ENCODE data around the gene PIK3R6.
A peak's percentile ranks its signal among the peaks of the same experiment; 100 is the strongest.
"Not testable (repeated sequence)": the region's sequence is repeated elsewhere in the genome, so short reads cannot be mapped to it uniquely, and the experiment has no call there.

The PIK3R6 gene

DNA sequence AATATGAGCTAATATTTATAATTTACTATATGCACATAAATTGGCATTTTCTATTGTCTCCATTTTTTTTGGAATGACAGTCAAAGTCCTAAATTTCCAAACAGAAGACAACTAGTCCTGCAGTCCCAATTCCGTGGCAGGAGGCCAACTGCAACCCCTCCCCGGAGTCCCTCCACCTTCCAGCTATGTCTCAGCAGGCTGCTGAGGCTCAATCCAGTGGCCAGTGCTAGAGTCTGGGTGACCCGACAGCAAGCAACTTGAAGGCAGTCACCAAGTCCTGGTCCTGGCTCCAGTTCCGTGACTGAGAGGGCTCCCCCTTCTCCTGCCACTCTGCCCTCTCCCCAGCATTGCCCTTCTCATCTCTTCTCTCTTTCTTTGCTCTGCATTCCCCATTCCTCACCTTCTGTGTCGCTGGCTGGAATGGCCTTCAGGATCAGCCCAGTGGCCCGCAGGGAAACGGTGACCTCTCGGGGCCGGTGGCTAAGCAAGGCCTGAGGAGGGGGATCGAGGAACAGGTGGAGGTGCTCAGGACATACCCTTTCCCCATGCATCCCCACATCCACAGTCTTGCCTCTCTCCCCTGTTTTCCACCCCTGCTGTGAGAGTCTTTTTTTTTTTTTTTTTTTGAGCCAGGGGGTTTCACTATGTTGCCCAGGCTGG is 45.9 kb downstream of the PIK3R6 start:
- DNase-seq (ENCODE audit: insufficient read length, low spot score) (no peak), FAIRE-seq (no peak)
- TF ChIP-seq TAF1 (IDR thresholded peaks at IDR 0.05; ENCODE audit: low read depth, low read length) (no peak), POLR2AphosphoS5 (IDR thresholded peaks at IDR 0.05; ENCODE audit: low read depth, low read length) (no peak), POU2F2 (IDR thresholded peaks at IDR 0.05; ENCODE audit: low read depth, low read length) (no peak), SPI1 (IDR thresholded peaks at IDR 0.05; ENCODE audit: low read depth, low read length) (no peak), PAX5 (IDR thresholded peaks at IDR 0.05; ENCODE audit: insufficient read depth, low read length, severe bottlenecking) (no peak), POLR2A (IDR thresholded peaks at IDR 0.05; ENCODE audit: low read depth, low read length) (no peak)

DNA sequence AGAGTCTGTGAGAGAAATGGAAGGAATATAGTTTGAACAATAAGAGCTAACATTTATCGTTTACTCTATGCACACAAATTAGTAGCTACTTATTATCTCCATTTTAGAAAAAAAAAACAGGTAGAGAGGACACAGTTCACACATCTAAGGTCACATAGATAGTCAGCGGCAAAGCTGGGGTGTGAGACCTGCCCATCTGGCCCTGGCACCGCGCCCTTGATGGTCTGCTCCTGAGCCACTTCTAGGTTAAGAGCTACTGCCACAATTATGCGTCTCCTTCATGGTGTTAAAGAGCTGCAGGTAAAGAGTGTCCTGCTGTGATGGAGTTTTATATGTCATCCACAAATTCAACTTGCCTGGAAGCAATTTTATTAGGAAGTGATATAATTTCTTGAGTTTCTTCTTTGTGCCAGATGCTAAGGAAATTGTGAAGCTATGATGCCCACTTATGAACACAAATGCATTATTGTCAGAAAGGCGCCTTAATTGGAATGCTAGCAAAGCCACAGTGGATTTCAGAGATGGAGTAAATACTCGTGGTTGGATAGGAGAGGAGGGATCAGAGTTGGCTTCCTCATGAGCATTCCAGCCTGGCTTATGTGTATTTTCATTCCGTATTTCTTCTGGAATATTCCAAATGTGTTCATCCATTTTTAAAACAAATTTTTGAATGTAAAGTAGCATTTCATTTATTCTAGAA is 47.0 kb downstream of the PIK3R6 start:
- TF ChIP-seq POU2F2 (IDR thresholded peaks at IDR 0.05; ENCODE audit: low read depth, low read length): no peak
- no peak for TF ChIP-seq POLR2A (IDR thresholded peaks at IDR 0.05; ENCODE audit: low read depth, low read length)
- TF ChIP-seq POLR2AphosphoS5 (IDR thresholded peaks at IDR 0.05; ENCODE audit: low read depth, low read length): no peak
- TF ChIP-seq PAX5 (IDR thresholded peaks at IDR 0.05; ENCODE audit: insufficient read depth, low read length, severe bottlenecking): no peak
- no peak for TF ChIP-seq TAF1 (IDR thresholded peaks at IDR 0.05; ENCODE audit: low read depth, low read length)
- FAIRE-seq (no peak), DNase-seq (ENCODE audit: insufficient read length, low spot score) (no peak)

DNA sequence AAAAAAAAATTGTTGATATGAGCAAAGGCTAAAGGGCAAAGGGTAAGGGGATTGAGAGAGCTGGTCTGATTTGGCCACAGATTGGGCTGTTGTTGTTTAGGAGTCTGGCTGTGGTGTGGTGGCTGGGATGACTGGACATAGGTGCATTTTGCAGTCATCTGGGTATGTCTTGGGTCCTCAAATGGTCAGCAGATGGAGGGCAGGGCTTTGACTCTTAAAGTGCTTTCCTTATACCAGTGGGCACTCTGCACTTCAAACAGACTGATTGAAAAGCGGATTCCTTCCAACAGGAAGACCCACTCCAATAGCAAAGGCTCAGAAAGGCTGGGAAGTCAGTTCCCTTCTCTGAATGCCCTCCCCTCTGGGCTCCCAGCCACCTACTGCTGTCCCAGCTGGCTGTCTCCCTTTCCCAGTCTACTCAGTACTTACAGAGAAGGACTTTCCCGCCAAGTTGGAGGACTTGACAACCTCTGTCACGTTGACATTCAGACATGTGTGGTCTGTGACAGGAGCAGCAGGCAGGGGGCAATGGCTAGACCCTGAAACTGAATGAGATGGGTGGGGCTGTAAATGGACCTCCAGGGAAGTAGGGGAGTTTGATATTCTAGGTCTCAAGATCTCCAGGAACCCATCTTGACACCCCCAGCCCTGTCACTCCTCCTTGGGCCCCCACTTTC is 48.7 kb downstream of the PIK3R6 start:
- DNase-seq (ENCODE audit: insufficient read length, low spot score) (no peak), FAIRE-seq (peak; percentile 13)
- TF ChIP-seq POU2F2 (IDR thresholded peaks at IDR 0.05; ENCODE audit: low read depth, low read length) (0 out of 2 replicates have a peak, but pooled peaks have one; percentile 34), POLR2AphosphoS5 (IDR thresholded peaks at IDR 0.05; ENCODE audit: low read depth, low read length) (peak; percentile 72; the same call in 1 of the 2 replicates), SPI1 (IDR thresholded peaks at IDR 0.05; ENCODE audit: low read depth, low read length) (no peak), TAF1 (IDR thresholded peaks at IDR 0.05; ENCODE audit: low read depth, low read length) (no peak)

DNA sequence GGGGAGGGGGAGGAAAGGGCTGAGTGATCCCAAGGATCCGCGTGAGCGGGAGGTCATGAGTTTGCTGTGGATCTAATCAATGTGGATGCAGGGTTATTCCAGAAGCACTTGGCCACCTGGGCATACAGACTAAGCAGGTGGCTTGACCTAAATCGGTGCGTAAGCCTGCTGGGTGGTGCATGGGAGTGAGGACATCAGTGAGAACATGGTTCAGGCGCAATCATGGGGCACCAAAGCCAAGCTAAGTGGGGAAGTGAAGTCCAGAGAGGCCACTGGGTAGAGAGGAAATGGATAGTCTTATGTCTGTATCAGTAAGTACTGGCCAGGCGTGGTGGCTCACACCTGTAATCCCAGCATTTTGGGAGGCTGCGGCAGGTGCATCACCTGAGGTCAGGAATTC is 49.4 kb downstream of the PIK3R6 start:
- no peak for DNase-seq (ENCODE audit: insufficient read length, low spot score)
- TF ChIP-seq POU2F2 (IDR thresholded peaks at IDR 0.05; ENCODE audit: low read depth, low read length): no peak
- TF ChIP-seq SPI1 (IDR thresholded peaks at IDR 0.05; ENCODE audit: low read depth, low read length): no peak
- no peak for TF ChIP-seq TAF1 (IDR thresholded peaks at IDR 0.05; ENCODE audit: low read depth, low read length)
- peak; percentile 48; the same call in 1 of the 2 replicates for TF ChIP-seq POLR2A (IDR thresholded peaks at IDR 0.05; ENCODE audit: low read depth, low read length)
- TF ChIP-seq POLR2AphosphoS5 (IDR thresholded peaks at IDR 0.05; ENCODE audit: low read depth, low read length): peak; percentile 77
- no peak for TF ChIP-seq PAX5 (IDR thresholded peaks at IDR 0.05; ENCODE audit: insufficient read depth, low read length, severe bottlenecking)
- FAIRE-seq: peak; percentile 48

DNA sequence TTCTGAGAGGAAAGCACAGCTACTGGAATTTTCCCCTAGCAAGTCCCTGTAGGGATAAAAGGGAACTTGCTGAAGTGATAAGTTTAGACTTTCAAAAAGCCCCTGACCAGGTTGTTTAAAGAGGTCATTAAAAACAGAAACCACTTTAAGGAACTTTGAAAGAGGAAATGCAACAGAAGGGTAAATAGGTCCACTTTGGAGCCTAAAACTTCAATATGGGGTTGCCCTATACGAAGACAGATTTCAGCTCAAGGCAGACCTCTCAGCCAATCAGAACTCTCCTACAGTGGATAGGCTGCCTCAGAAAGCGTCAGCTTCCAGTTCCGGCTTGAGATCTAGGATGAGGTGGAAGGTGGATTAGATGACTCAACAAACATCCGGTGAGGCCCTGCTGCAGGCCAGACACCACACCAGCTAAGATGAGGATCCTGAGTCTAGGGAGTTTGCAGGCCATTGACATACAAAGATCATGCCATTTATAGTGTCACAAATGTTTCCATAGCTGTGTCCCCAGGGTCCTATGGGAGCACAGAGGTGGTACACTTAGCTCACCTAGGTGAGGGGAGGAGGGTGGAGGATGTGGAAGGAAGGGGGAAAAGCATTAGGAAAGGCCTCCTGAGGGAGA is 60.4 kb downstream of the PIK3R6 start:
- DNase-seq (ENCODE audit: insufficient read length, low spot score) (peak; percentile 65), FAIRE-seq (peak; percentile 100)
- peak; percentile 75 for TF ChIP-seq POLR2AphosphoS5 (IDR thresholded peaks at IDR 0.05; ENCODE audit: low read depth, low read length)
- peak; percentile 91 for TF ChIP-seq SPI1 (IDR thresholded peaks at IDR 0.05; ENCODE audit: low read depth, low read length)
- no peak; the same call in 1 of the 2 replicates for TF ChIP-seq POLR2A (IDR thresholded peaks at IDR 0.05; ENCODE audit: low read depth, low read length)
- TF ChIP-seq TAF1 (IDR thresholded peaks at IDR 0.05; ENCODE audit: low read depth, low read length): peak; percentile 31; the same call in 1 of the 2 replicates
- TF ChIP-seq POU2F2 (IDR thresholded peaks at IDR 0.05; ENCODE audit: low read depth, low read length): peak; percentile 63; the same call in 1 of the 2 replicates

DNA sequence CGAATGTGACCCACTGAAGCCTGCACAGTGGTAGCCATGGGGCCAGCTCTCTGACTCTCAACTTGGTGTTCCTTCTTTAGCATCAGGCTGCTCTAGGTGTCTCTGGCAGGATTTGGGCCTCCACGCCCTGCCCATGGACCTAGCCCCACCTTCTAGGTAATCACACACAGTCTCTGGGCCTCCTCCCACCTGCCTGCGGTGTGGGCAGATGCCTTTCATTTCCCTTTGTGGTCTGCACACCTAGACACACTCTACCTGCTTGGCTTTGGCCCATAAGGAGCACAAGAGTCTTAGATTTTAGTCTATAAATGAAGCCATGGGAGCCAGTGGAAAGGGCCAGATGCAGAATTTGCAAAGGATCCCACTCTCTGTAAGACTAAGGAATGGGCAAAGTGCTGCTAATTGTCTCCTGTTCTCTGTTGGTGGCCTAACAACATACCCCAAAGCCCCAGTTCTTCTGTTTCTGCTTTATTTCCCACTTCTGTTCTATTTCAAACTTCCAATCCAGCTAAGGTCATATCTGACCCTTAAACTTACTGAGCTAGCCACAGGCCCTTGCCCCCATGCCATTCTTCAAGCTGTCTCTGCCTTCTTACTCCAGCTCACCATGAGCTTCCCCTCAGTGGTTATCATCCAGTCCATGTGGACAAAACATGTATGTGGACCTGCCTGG is 61.1 kb downstream of the PIK3R6 start:
- FAIRE-seq: no peak
- TF ChIP-seq POLR2A (IDR thresholded peaks at IDR 0.05; ENCODE audit: low read depth, low read length) (peak; percentile 41), POU2F2 (IDR thresholded peaks at IDR 0.05; ENCODE audit: low read depth, low read length) (peak; percentile 49; the same call in 1 of the 2 replicates), SPI1 (IDR thresholded peaks at IDR 0.05; ENCODE audit: low read depth, low read length) (peak; percentile 58), TAF1 (IDR thresholded peaks at IDR 0.05; ENCODE audit: low read depth, low read length) (no peak)
- DNase-seq (ENCODE audit: insufficient read length, low spot score): no peak

DNA sequence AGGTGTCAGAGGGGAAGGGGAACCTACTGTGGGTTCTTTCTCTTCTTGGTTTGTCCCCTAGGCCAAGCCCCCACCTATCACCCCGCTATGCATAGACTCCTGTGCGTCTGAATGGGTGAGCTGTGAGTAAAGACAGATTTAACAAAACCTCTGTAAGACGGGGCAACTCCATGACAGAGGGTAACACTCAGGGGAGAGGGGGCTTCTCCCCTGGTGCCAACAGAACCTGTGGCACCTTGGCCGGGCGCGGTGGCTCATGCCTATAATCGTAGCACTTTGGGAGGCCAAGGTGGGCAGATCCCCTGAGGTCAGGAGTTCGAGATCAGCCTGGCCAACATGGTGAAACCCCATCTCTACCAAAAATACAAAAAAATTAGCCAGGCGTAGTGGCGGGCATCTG is 62.1 kb downstream of the PIK3R6 start:
- FAIRE-seq; DNase-seq (ENCODE audit: insufficient read length, low spot score): not testable (repeated sequence)

DNA sequence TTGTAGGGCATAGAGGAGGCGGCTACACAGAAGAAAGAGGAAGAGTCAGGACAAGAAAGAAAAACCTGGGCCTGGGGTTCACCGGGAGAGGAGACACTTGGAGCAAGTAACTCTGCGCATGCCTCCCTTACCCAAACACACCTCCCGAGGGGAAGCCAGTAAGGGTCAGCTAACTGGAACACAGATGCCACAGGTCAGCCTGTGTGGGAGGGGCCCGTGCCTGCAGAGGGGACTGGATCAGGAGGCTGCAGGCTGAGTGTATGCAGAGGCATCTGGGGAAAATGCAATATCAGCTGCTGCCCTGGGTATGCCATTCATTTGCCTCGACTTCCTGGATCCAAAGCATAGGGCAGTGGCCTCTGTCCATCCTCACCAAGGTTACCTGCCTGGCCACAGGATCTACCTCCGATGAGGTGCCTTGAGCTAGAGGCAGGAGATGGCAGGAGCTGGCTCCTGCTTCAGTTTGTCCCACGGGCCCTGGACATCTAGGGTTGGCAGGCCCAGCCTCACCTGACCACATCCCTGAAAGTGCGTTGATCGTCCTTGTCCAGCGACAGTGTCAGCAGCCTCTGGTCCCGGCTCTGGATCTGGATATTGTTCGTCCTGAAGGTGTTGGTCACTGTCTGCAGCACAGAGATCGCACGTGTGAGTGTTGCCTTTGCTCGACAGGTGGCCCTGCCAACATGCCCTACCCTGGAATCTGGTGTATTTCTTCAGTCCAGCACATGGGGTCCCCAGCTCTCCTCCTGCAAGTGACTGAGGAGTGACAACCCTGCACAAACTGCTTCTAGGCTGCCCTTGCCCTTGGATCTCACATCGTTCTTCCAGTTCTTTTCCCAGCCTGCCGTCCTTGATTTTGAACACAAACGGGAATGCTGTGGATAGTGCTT is 63.7 kb downstream of the PIK3R6 start:
- FAIRE-seq (peak; percentile 72), DNase-seq (ENCODE audit: insufficient read length, low spot score) (no peak)
- TF ChIP-seq POLR2A (IDR thresholded peaks at IDR 0.05; ENCODE audit: low read depth, low read length) (no peak), PAX5 (IDR thresholded peaks at IDR 0.05; ENCODE audit: insufficient read depth, low read length, severe bottlenecking) (no peak), POLR2AphosphoS5 (IDR thresholded peaks at IDR 0.05; ENCODE audit: low read depth, low read length) (no peak), POU2F2 (IDR thresholded peaks at IDR 0.05; ENCODE audit: low read depth, low read length) (no peak), SPI1 (IDR thresholded peaks at IDR 0.05; ENCODE audit: low read depth, low read length) (no peak), TAF1 (IDR thresholded peaks at IDR 0.05; ENCODE audit: low read depth, low read length) (no peak)

Data from GM12891 (cell line).